DOHH2 (cell line): ENCODE data around the gene SLC15A1.

Experiments used
- H3F3A ChIP-seq: fragments of 200-600 bp; sonication (generic), shearing (Covaris generic); 2 replicates; pipeline ENCODE4 v1.6.0; 2016; ENCODE audit warnings: antibody characterized with exemption, mild to moderate bottlenecking; ENCODE audit not compliant: control insufficient read depth, insufficient read depth
- H3K27ac ChIP-seq: fragments of 200-600 bp; sonication (generic); 2 replicates; pipeline ENCODE4 v1.5.1; 2014; ENCODE audit warnings: low read depth, mild to moderate bottlenecking, low read length, moderate library complexity
- H3K27me3 ChIP-seq: fragments of 200-600 bp; sonication (generic); 2 replicates; pipeline ENCODE4 v1.6.1; 2014; ENCODE audit warnings: mild to moderate bottlenecking, low read length, mixed read lengths; ENCODE audit not compliant: control insufficient read depth
- H3K36me3 ChIP-seq: fragments of 200-600 bp; sonication (generic); 2 replicates; pipeline ENCODE4 v1.6.1; 2014; ENCODE audit warnings: mild to moderate bottlenecking, low read length, moderate library complexity, mixed read lengths; ENCODE audit not compliant: control insufficient read depth
- H3K4me1 ChIP-seq: fragments of 200-600 bp; sonication (generic); 2 replicates; pipeline ENCODE4 v1.6.1; 2014; ENCODE audit warnings: mild to moderate bottlenecking, low read length, mixed read lengths; ENCODE audit not compliant: control insufficient read depth
- H3K4me2 ChIP-seq: fragments of 200-600 bp; sonication (generic); 2 replicates; pipeline ENCODE4 v1.6.0; 2014; ENCODE audit warnings: mild to moderate bottlenecking, low read length, moderate library complexity
- H3K4me3 ChIP-seq: fragments of 200-600 bp; sonication (generic); 2 replicates; pipeline ENCODE4 v1.5.1; 2014; ENCODE audit warnings: mild to moderate bottlenecking, low read length, mixed read lengths
- H3K79me2 ChIP-seq: fragments of 200-600 bp; sonication (generic); 2 replicates; pipeline ENCODE4 v1.6.1; 2014; ENCODE audit warnings: mild to moderate bottlenecking, low read length, mixed read lengths; ENCODE audit not compliant: control insufficient read depth
- H3K9me2 ChIP-seq: fragments of 200-600 bp; sonication (generic); replicated peaks from 2 replicates; pipeline ENCODE4 v1.6.1; 2014; ENCODE audit warnings: mild to moderate bottlenecking, low read length, mixed read lengths; ENCODE audit not compliant: control insufficient read depth
- H3K9me3 ChIP-seq: fragments of 200-600 bp; sonication (generic); 2 replicates; pipeline ENCODE4 v1.6.1; 2014; ENCODE audit warnings: antibody characterized with exemption, low read length, mixed read lengths; ENCODE audit not compliant: control insufficient read depth, insufficient read depth
- H4K20me1 ChIP-seq: fragments of 200-600 bp; sonication (generic); 2 replicates; pipeline ENCODE4 v1.6.0; 2014; ENCODE audit warnings: low read depth, mild to moderate bottlenecking, antibody characterized with exemption, low read length, moderate library complexity; ENCODE audit not compliant: control insufficient read depth, insufficient read depth
- EZH2phosphoT487 ChIP-seq: fragments of 200-600 bp; sonication (generic); IDR thresholded peaks from 2 replicates; pipeline ENCODE4 v1.6.1; 2017; ENCODE audit warnings: borderline replicate concordance, mild to moderate bottlenecking, antibody characterized with exemption, low read length, moderate library complexity, mixed read lengths
- TF ChIP-seq, protein P1 (sequence below): fragments of 200-600 bp; sonication (generic); IDR thresholded peaks from one replicate; pipeline ENCODE4 v1.5.1; 2014; ENCODE audit warnings: antibody characterized with exemption, mild to moderate bottlenecking, low read depth, low read length; ENCODE audit not compliant: poor library complexity, severe bottlenecking

The SLC15A1 gene

DNA sequence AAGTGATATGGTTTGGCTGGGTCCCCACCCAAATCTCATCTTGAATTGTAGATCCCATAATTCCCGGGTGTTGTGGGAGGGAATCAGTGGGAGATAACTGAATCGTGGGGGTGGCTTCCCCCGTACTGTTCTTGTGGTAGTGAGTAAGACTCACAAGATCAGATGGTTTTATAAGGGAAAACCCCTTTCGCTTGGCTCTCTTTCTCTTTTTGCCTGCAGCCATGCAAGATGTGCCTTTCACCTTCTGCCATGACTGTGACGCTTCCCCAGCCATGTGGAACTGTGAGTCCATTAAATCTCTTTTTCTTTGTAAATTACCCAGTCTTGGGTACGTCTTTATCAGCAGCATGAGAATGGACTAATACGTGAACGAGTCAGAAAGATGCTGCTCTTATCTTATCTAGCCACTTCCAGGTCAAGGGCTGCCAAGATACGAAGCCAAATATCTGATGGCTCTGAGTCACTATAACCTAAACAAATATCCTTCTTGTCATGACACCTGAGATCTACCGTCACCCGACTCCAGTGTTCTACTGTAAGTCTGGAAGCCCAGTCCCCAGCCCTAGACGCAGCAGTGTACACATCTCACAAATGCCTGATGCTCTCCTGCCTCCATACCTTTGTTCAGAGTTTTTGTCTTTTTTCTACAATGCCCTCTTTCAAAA is 45.9 kb downstream of the SLC15A1 start:
- Histone ChIP-seq H4K20me1 (no peaks in the 10 kb centered on the region), H3F3A (no peaks in the 10 kb centered on the region), H3K4me2 (no peak overlapping the region), H3K27me3 (peaks cover 20% of the 10 kb centered on the region), H3K36me3 (no peaks in the 10 kb centered on the region), H3K79me2 (no peaks in the 10 kb centered on the region), H3K9me3 (no peaks in the 10 kb centered on the region), H3K4me3 (no peak overlapping the region), H3K4me1 (no peaks in the 10 kb centered on the region), H3K27ac (no peak overlapping the region), H3K9me2 (no peaks in the 10 kb centered on the region)
- TF ChIP-seq EZH2phosphoT487 = 0 out of 2 replicates have a peak, but pooled peaks have one; percentile 22
- TF ChIP-seq, protein P1, sequence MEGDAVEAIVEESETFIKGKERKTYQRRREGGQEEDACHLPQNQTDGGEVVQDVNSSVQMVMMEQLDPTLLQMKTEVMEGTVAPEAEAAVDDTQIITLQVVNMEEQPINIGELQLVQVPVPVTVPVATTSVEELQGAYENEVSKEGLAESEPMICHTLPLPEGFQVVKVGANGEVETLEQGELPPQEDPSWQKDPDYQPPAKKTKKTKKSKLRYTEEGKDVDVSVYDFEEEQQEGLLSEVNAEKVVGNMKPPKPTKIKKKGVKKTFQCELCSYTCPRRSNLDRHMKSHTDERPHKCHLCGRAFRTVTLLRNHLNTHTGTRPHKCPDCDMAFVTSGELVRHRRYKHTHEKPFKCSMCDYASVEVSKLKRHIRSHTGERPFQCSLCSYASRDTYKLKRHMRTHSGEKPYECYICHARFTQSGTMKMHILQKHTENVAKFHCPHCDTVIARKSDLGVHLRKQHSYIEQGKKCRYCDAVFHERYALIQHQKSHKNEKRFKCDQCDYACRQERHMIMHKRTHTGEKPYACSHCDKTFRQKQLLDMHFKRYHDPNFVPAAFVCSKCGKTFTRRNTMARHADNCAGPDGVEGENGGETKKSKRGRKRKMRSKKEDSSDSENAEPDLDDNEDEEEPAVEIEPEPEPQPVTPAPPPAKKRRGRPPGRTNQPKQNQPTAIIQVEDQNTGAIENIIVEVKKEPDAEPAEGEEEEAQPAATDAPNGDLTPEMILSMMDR = no peak

DNA sequence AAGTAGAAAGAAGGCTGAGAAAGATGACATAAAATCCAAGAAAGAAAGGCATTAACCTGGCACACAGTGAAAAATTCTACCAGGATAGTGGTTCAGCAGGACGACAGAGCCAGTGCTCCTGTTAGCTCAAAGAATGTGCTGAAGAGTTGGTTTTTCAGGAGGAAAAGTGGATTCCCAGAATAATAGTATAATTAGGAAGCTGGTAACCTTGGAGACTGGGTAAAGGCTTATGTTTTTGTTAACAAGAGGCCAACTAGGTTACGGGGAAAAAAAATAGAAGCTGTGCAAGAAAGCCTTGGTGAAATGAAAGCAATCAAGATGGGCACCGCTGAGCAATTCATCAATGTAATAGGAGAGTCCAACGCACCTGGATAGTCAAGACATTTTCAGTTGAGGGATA is 54.7 kb downstream of the SLC15A1 start:
- Histone ChIP-seq H3K4me2 (no peak overlapping the region), H3K27me3 (no peaks in the 10 kb centered on the region), H3K9me3 (no peaks in the 10 kb centered on the region), H3K9me2 (no peaks in the 10 kb centered on the region), H3K36me3 (no peaks in the 10 kb centered on the region), H4K20me1 (no peaks in the 10 kb centered on the region), H3K4me3 (no peak overlapping the region), H3K79me2 (no peaks in the 10 kb centered on the region), H3K27ac (no peak overlapping the region), H3F3A (no peaks in the 10 kb centered on the region), H3K4me1 (no peaks in the 10 kb centered on the region)
- no peak for TF ChIP-seq EZH2phosphoT487
- TF ChIP-seq, protein P1 = no peak

DNA sequence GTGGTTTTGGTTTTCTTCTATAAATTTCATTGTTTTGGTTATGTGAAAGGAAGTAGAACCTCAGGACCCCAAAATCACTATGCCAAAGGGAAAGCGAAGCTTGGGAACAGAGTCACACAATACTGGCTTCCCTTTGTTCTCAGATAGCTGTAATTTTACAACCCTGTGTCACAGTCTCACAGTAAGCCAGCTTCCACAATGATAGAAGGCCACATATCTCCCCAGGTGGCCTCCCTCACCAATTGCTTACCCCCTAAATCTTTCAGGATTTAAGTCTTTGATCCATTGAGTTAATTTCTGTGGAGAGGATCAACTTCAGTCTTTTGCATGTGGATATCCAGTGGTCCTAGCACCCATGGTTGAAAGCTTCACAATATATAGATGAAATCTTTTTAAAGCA is 58.7 kb downstream of the SLC15A1 start:
- no peaks in the 10 kb centered on the region for H4K20me1 ChIP-seq
- no peaks in the 10 kb centered on the region for H3K27me3 ChIP-seq
- H3K9me3 ChIP-seq = no peaks in the 10 kb centered on the region
- TF ChIP-seq EZH2phosphoT487 = no peak
- TF ChIP-seq, protein P1 = no peak
- no peaks in the 10 kb centered on the region for H3K4me1 ChIP-seq
- no peak overlapping the region for H3K27ac ChIP-seq
- H3K4me2 ChIP-seq = no peak overlapping the region
- H3K9me2 ChIP-seq = no peaks in the 10 kb centered on the region
- H3K79me2 ChIP-seq = no peaks in the 10 kb centered on the region
- H3F3A ChIP-seq = no peaks in the 10 kb centered on the region
- H3K4me3 ChIP-seq = no peak overlapping the region
- no peaks in the 10 kb centered on the region for H3K36me3 ChIP-seq
